ACC112 (cell line): ENCODE data around the gene RPLP2.

ENCODE experiments used
- H2AFZ ChIP-seq: fragments of 200-600 bp; sonication (generic); one replicate; pipeline ENCODE4 v1.6.0; 2017; ENCODE audit warnings: antibody characterized with exemption, low read length; ENCODE audit not compliant: unreplicated experiment
- H3K27ac ChIP-seq: fragments of 200-600 bp; sonication (generic); 2 replicates; pipeline ENCODE4 v1.5.1; 2014; ENCODE audit warnings: low read depth, mild to moderate bottlenecking, antibody characterized with exemption, low read length, moderate library complexity
- H3K27me3 ChIP-seq: fragments of 200-600 bp; sonication (generic); 2 replicates; pipeline ENCODE4 v1.6.1; 2014; ENCODE audit warnings: mild to moderate bottlenecking, antibody characterized with exemption, low read length, moderate library complexity, mixed read lengths; ENCODE audit not compliant: insufficient read depth
- H3K36me3 ChIP-seq: fragments of 200-600 bp; sonication (generic); 2 replicates; pipeline ENCODE4 v1.6.1; 2016; ENCODE audit warnings: mild to moderate bottlenecking, antibody characterized with exemption, low read length, moderate library complexity, mixed read lengths; ENCODE audit not compliant: insufficient read depth
- H3K4me1 ChIP-seq: fragments of 200-600 bp; sonication (generic); one replicate; pipeline ENCODE4 v1.6.1; 2016; ENCODE audit warnings: low read length, mixed read lengths; ENCODE audit not compliant: insufficient read depth, unreplicated experiment, control insufficient read depth
- H3K4me3 ChIP-seq: fragments of 200-600 bp; sonication (generic); 2 replicates; pipeline ENCODE4 v1.5.1; 2014; ENCODE audit warnings: mild to moderate bottlenecking, low read depth, low read length
- H3K79me2 ChIP-seq: fragments of 200-600 bp; sonication (generic); one replicate; pipeline ENCODE4 v1.6.0; 2016; ENCODE audit warnings: low read length; ENCODE audit not compliant: control insufficient read depth, unreplicated experiment, insufficient read depth

The RPLP2 gene

DNA sequence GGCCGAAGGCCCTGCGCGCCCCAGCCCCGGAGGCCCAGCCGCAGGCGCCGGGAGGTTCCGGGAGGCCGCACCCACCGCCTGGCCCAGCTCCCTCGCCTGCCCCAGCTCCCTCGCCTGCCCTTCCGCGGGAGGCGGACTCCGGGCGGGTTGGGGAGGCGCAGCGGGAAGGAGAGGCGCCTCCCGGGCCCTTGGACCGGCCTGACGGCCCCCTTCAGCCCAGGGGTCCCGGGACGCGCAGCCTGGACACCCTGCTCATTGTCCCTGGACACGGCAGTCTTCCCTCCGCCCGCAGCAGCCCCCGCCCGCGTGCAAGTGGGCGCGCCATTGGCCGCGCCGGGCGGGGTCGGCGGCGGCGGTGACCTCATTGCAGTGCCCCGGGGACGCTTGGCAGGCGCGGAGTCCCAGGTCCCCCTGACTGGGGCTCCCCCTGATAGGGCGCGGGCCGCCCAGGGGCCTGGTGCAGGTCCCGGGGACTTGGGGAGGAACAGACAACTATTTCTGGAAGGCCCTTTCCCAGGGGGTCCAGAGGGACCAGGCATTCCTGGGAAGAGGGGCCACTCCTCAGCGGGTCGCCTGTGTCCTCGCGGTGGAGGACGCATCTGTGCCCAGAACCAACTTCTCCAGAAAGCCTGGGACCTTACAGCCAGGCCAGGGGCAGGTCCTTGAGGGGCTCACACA is 23.5 kb downstream of the RPLP2 start:
- Histone ChIP-seq H3K79me2 (peaks cover 26% of the 10 kb centered on the region), H3K27me3 (peaks cover 6% of the 10 kb centered on the region; the same call in 1 of the 2 replicates), H3K4me1 (peaks cover 49% of the 10 kb centered on the region), H3K4me3 (peak overlapping the region; percentile 98), H3K27ac (peak overlapping the region; percentile 88), H2AFZ (no peak overlapping the region), H3K36me3 (peaks cover 3% of the 10 kb centered on the region; the same call in 1 of the 2 replicates)

DNA sequence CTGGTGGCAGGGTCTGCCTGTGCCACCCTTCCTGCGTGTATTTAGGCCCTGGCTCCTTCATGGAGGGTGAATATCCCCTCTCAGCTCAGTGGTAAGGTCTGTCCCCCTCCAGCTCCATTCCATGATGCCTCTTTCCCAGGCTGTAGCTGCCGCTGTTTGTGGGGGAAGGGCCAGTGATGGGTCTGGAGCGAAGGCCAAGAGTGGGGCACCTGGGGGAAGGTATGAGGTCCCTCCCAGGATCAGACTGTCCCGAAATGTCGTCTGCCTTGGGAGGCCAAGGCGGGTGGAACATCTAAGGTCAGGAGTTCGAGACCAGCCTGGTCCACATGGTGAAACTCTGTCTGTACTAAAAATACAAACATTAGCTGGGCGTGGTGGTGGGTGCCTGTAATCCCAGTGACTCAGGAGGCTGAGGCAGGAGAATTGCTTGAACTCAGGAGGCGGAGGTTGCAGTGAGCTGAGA is 24.1 kb downstream of the RPLP2 start:
- Histone ChIP-seq H3K4me3 (peak overlapping the region; percentile 98), H3K27me3 (peaks cover 6% of the 10 kb centered on the region; the same call in 1 of the 2 replicates), H3K4me1 (peaks cover 54% of the 10 kb centered on the region), H2AFZ (no peak overlapping the region), H3K27ac (peak overlapping the region; percentile 88), H3K79me2 (peaks cover 26% of the 10 kb centered on the region), H3K36me3 (peaks cover 3% of the 10 kb centered on the region; the same call in 1 of the 2 replicates)

DNA sequence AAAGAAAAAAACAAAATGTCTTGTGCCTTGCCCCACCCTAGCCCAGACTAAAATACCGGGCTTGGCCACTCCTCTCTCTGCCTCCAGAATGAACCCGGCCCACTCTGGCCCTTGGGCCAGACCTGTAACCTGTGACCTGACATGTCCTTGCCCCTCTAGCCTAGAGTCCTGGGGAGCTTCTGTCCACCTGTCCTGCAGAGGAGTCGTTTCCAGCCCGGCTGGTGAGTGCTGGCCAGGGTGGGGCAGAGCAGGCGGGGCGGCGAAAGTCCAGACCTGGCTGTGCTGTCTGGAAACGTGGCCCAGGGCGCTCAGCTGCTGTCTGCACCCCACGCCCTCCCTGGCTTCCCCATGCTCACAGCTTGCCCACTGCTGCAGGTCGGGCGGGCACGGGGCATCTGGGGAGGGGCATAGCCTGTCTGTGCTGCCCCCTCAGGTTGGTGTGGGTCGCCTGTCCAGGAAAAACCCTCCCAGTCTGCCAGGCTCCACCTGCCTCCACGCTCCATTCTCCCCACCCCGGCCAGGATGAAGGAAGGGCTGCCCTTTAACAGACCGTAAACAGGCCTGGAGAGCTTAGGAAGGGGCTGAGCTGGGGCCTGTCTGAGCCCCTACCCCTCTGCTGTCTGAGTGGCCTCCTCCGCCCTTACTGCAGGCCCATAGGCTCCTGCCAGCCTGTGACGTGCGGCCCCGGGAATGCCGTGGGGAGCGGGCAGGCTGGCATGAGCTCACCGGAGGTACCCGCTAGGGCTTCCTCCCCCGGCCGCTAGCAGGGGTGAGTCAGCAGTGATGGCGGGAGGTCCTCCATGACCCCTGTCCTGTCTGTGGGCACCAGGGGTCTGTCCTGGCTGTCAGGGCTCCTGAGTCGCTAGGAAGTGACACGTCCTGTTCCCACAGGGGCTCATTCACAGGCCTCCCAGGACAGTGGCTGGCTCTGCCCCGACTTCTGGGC is 24.9 kb downstream of the RPLP2 start:
- Histone ChIP-seq H3K36me3 (peaks cover 8% of the 10 kb centered on the region; the same call in 1 of the 2 replicates), H2AFZ (no peak overlapping the region), H3K27me3 (peaks cover 6% of the 10 kb centered on the region; the same call in 1 of the 2 replicates), H3K27ac (peak overlapping the region; percentile 88), H3K4me1 (peaks cover 55% of the 10 kb centered on the region), H3K79me2 (peaks cover 31% of the 10 kb centered on the region), H3K4me3 (peak overlapping the region; percentile 98)

DNA sequence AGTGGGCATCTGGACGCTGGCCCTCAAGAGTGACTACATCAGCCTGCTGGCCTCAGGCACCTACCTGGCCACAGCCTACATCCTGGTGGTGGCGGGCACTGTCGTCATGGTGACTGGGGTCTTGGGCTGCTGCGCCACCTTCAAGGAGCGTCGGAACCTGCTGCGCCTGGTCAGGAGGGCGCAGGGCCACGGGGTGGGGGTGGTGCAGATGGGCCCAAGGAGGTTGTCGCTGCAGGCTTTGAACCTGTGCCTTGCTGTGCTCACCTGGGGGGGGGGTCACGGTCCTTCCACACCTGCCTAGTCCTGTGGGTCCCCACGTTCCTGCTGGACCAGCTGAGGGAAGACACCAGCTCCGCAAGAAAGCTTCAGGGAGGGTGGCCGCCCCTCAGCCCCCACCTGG is 26.5 kb downstream of the RPLP2 start:
- no peak overlapping the region for H3K27ac ChIP-seq
- peaks cover 48% of the 10 kb centered on the region for H3K79me2 ChIP-seq
- no peak overlapping the region for H2AFZ ChIP-seq
- no peaks in the 10 kb centered on the region for H3K27me3 ChIP-seq
- peaks cover 55% of the 10 kb centered on the region for H3K4me1 ChIP-seq
- H3K4me3 ChIP-seq, result no peak overlapping the region
- peaks cover 17% of the 10 kb centered on the region; the same call in 1 of the 2 replicates for H3K36me3 ChIP-seq

DNA sequence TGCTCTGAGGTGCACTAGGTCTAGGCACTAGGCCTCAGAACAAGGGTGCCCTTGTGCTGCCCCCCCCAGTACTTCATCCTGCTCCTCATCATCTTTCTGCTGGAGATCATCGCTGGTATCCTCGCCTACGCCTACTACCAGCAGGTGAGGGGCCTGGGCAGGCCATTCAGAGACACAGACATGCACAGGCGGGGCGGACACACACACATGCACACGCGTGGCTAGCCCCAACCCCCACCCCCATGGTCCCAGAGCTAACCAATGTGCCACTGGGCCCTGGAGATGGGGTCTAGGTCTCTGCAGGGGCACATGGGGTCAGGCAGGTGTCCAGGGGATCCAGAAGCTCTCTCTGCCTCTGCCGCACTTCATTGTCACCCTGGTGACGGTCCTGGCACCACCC is 26.9 kb downstream of the RPLP2 start:
- no peak overlapping the region for H3K27ac ChIP-seq
- H3K4me1 ChIP-seq, result peaks cover 50% of the 10 kb centered on the region
- H3K4me3 ChIP-seq, result no peak overlapping the region
- peaks cover 52% of the 10 kb centered on the region for H3K79me2 ChIP-seq
- peaks cover 17% of the 10 kb centered on the region; the same call in 1 of the 2 replicates for H3K36me3 ChIP-seq
- no peaks in the 10 kb centered on the region for H3K27me3 ChIP-seq
- H2AFZ ChIP-seq, result no peak overlapping the region

DNA sequence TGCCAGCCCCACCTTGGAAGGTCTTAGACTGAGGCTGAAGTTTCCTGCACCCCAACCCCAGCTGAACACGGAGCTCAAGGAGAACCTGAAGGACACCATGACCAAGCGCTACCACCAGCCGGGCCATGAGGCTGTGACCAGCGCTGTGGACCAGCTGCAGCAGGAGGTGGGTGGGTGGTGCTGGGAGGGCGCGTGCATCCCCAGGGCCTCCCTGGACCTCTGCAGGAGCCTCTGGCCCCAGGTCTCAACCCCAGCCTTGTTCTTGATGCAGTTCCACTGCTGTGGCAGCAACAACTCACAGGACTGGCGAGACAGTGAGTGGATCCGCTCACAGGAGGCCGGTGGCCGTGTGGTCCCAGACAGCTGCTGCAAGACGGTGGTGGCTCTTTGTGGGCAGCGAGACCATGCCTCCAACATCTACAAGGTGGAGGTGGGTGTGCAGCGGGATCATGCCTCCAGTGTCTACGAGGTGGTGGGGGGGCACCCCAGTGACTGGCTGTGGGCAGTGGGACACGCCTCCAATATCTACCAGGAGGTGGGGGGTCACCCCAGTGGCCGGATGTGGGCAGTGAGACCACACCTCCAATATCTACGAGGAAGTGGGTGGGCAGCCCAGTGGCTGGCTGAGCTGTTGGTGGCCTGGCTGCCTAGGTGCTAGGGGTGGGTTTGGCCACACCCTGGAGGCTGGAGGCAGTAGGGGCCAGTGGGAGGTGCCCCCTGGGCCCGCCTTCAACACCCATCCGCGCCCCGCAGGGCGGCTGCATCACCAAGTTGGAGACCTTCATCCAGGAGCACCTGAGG is 27.6 kb downstream of the RPLP2 start:
- H3K4me3 ChIP-seq, result no peak overlapping the region
- peaks cover 17% of the 10 kb centered on the region; the same call in 1 of the 2 replicates for H3K36me3 ChIP-seq
- no peaks in the 10 kb centered on the region for H3K27me3 ChIP-seq
- H3K27ac ChIP-seq, result no peak overlapping the region
- H3K4me1 ChIP-seq, result peaks cover 43% of the 10 kb centered on the region
- peaks cover 58% of the 10 kb centered on the region for H3K79me2 ChIP-seq
- H2AFZ ChIP-seq, result no peak overlapping the region

DNA sequence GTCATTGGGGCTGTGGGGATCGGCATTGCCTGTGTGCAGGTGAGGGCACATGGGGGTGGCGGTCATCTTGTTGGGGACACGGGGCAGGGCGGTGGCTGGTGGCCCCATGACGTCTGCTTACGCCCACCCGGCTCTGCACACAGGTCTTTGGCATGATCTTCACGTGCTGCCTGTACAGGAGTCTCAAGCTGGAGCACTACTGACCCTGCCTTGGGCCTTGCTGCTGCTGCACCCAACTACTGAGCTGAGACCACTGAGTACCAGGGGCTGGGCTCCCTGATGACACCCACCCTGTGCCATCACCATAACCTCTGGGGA is 28.2 kb downstream of the RPLP2 start:
- H3K4me3 ChIP-seq, result no peak overlapping the region
- peaks cover 17% of the 10 kb centered on the region; the same call in 1 of the 2 replicates for H3K36me3 ChIP-seq
- H3K79me2 ChIP-seq, result peaks cover 58% of the 10 kb centered on the region
- H3K27me3 ChIP-seq, result no peaks in the 10 kb centered on the region
- H3K27ac ChIP-seq, result no peak overlapping the region
- H2AFZ ChIP-seq, result no peak overlapping the region
- peaks cover 43% of the 10 kb centered on the region for H3K4me1 ChIP-seq

DNA sequence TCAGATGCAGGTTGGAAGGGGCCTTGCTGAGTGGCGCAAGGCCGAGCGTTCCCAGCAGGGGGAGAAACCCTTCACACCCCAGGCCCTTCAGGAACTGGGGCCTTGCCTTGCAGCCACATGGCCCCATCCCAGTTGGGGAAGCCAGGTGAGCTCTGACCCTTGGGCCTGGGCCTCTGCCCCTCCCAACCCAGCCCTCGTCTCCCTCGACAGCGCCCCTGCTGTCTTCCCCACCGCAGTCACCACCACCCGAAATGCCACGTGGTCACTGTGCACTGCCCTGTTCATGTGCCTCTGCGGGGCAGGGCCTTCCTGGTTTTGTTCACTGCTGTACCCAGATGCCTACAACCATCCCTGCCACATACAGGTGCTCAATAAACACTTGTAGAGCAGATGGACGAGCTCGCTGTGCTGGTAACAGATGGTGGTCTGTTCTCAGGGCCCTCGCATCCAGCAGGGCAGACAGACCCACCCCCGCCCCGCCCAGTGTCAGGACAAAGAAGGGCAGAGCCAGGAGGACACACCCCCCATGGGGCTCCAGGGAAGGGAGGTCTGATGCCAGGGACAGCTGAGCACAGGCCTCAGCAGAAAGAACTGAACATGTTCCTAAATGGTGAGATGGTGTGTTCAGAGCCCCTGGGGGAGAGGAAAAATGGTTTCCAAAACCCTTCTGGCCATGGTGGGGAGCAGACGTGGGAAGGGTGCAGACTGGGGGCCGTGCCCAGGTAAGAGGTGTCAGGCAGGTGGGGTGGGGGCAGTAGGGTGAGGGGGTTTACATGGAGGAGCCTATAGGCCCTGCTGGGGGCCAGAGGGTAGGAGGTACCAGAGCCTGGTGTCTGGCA is 28.9 kb downstream of the RPLP2 start:
- peaks cover 17% of the 10 kb centered on the region; the same call in 1 of the 2 replicates for H3K36me3 ChIP-seq
- H3K79me2 ChIP-seq, result peaks cover 60% of the 10 kb centered on the region
- H2AFZ ChIP-seq, result no peak overlapping the region
- H3K27ac ChIP-seq, result 0 out of 2 replicates have a peak overlapping the region, but pooled peaks have one; percentile 14
- no peaks in the 10 kb centered on the region for H3K27me3 ChIP-seq
- H3K4me3 ChIP-seq, result no peak overlapping the region
- peaks cover 43% of the 10 kb centered on the region for H3K4me1 ChIP-seq

DNA sequence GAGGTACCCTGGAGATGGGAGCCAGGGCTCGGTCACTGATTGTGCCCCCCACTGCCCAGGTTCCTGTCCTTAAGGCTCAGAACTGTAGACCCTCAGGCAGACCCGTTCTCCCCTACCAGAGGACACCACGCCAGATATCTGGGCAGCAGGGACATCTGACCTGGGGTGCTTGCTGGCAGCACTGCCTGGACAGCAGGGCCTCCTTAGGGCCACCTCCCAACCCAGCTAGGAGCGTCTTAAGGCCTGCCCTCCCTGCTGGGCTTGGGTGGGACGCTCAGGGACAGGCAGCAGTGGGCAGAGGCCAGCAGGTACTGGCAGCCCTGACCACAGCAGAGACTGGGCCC is 29.5 kb downstream of the RPLP2 start:
- H2AFZ ChIP-seq, result no peak overlapping the region
- H3K36me3 ChIP-seq, result peaks cover 17% of the 10 kb centered on the region; the same call in 1 of the 2 replicates
- peak overlapping the region; percentile 32; the same call in 1 of the 2 replicates for H3K27ac ChIP-seq
- H3K79me2 ChIP-seq, result peaks cover 57% of the 10 kb centered on the region
- H3K27me3 ChIP-seq, result no peaks in the 10 kb centered on the region
- H3K4me3 ChIP-seq, result no peak overlapping the region
- H3K4me1 ChIP-seq, result peaks cover 43% of the 10 kb centered on the region
